ENCODE data around the gene FGD4.

FGD4 gene

DNA sequence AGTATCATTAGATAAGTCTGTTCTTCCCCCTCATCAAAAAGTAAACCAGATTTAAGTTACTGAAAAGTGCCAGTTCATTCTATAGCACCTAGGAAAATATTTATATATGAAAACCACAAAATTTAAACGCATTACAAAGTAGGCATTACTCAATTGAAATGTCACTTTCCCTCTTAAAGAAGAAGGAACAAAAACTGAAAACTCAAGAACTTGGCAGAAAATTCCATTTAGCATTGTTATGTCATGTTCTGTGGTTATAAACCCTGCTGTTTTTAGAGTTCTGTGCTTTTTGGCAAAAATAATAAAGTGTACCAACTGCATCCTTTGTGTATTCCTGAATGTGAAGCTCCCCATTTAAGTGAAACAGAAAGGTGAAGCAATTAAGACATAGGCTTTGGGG is 3.6 kb downstream of the FGD4 start:
- in situ Hi-C loops (cut with HindIII; ENCODE audit: low sequenced_read_pairs), result no loop called here

- in situ Hi-C loops (cut with HindIII; ENCODE audit: low sequenced_read_pairs), result no loop called here
These were observed 8.4 kb downstream of the FGD4 start for GRCh38 chr12:32407795-32408194.

DNA sequence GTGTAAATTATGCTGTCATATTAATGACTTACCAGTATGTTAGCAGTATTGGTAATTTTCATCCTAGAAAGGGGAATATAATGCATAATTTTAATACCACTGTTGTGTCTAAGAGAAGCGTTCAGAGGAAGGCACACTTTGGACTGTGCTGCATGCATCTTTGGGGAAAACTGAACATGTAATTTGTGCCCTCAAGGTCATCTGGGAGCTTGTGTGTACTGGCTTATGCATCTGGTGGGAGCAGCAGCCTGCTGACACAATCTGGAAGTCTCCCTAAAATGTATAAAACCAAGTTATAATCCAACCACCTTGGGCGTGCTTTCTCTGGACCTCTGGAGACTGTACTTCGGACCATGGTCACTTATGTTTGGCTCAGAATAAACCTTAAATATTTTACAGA is 14.1 kb downstream of the FGD4 start:
- in situ Hi-C loops (cut with HindIII; ENCODE audit: low sequenced_read_pairs), result no loop called here

GRCh38 chr12:32418221-32418620 is 18.9 kb downstream of the FGD4 start:
- in situ Hi-C loops (cut with HindIII; ENCODE audit: low sequenced_read_pairs), result no loop called here

DNA sequence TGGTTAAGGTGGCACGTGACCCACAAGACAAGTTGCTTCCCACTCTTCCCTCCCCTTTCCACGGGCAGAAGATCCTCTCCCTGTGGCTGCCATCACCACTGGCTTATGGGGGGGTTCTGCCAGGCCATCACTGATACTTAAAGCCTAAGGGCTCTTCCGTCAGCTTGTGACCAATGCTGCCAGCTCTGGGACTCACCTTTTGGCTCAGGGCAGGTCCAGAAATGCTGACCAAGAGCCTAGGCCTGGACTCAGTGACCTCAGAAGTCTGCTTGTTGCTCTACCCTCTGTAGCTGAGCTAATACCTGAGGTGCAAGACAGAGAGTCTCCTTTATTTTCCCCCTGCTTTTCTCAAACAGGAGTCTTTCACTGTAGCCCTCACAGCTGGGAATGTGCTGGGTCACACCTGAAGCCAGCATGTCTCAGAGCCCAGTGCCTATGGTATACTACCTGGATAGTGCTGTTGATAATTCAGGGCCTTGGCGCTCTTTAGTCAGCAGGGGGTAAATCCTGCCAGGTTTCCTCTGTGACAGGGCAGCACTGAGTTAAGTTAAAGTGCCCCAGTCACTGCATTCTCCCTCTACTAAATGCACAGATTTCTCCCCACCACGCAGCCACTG is 19.7 kb downstream of the FGD4 start:
- in situ Hi-C loops (cut with HindIII; ENCODE audit: low sequenced_read_pairs), result no loop called here

GRCh38 chr12:32419520-32419960 is 20.2 kb downstream of the FGD4 start:
- in situ Hi-C loops (cut with HindIII; ENCODE audit: low sequenced_read_pairs), result no loop called here

DNA sequence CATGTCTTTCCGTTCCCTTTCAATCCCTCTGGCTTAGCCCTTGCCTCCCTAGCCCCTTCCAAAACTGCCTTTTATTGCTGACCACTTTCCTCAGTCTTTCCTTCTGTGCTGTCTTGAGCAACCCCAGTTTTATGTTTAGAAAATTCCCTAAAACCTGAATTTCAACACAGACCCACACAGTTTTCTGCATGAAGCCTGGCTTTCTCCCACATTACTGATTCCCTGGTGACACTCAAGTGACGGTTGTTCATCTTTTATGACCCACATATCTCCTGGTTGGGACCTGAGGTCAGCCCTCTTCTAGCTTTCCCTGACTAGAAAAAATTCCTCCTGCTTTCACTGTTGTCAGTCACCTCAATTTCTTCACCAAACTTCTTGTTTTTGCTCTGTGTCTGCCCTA is 21.0 kb downstream of the FGD4 start:
- in situ Hi-C loops (cut with HindIII; ENCODE audit: low sequenced_read_pairs), result no loop called here

DNA sequence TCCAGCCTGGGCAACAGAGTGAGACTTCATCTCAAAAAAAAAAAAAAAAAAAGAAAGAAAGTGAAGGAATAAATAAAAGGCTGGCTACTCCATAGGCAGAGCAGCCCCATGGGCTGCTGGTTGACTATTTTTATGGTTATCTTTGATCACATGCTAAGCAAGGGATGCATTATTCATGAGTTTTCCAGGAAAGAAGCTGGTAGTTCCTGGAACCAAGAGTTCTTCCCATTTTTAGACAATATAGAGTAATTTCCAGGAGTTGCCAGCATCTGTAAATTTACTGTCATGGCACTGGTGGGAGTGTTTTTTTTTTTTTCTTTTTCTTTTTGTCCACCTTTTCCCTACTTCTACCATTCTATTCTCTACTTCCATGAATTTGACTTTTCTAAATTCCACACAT is 24.2 kb downstream of the FGD4 start:
- in situ Hi-C loops (cut with HindIII; ENCODE audit: low sequenced_read_pairs), result no loop called here

DNA sequence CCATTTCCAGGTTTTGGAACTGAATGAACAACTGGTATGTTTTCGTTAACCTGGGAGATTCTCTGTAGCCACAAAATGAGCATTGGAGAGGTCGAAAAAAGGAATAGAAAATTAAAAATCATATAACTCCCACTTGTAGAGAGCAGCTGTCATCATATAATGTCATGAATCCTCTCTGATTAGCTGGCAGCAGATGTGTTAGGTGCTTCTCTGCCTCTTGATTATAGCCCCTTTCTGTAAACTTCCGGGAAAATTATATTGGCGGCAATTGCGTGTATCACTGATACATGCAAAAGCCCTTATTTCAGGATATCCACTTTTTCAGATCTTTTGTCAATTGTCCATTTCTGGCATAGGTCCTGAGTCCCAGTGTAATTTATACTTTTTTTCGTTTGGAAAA is 31.7 kb downstream of the FGD4 start:
- in situ Hi-C loops (cut with HindIII; ENCODE audit: low sequenced_read_pairs), result no loop called here

GRCh38 chr12:32435921-32436705 is 36.8 kb downstream of the FGD4 start:
- in situ Hi-C loops (cut with HindIII; ENCODE audit: low sequenced_read_pairs), result no loop called here

GRCh38 chr12:32437095-32437515 is 37.7 kb downstream of the FGD4 start:
- in situ Hi-C loops (cut with HindIII; ENCODE audit: low sequenced_read_pairs), result no loop called here

DNA sequence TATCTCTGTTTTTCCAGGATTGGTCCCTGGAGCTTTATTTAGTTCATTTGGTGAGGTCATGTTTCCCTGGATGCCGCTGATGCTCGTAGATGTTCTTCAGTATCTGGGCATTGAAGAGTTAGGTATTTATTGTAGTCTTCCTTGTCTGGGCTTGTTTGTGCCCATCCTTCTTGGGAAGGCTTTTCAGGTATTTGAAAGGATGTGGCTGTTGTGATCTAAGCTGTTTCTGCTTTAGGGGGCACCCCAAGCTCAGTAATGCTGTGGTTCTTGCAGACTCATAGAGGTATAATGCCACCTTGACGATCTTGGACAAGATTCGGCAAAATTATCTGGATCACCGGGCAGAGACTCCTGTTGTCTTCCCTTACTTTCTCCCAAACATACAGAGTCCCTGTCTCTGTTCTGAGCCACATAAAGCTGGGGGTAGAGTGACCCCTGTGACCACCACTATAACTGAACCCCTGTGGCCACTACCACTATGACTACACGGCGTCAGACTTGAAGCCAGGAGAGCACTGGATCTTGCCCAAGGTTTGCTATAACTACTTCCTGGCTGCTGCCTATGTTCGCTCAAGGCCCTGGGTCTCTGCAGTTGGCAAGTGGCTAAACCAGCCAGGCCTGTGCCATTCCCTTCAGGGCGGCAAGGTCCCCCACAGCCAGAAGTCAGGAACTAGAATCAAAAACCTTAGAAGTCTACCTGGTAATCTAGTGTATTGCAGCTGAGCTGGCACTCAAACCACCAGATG is 40.9 kb downstream of the FGD4 start:
- in situ Hi-C loops (cut with HindIII; ENCODE audit: low sequenced_read_pairs), result no loop called here

DNA sequence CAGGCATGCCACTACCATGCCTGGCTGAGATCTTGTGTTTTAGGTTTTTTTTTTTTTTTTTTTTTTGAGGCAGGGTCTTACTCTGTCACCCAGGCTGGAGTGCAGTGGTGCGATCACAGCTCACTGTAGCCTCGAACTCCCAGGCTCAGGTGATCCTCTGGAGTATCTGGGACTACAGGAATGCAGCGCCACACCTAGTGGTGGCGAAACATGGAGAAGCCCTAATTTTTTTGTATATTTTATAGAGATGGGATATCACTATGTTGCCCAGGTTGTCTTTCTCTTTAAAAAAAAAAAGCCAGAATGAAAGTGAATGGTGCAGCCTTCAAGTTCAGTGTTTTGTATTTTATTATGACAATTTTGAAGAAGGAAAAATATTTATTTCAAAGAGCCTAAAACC is 44.1 kb downstream of the FGD4 start:
- in situ Hi-C loops (cut with HindIII; ENCODE audit: low sequenced_read_pairs), result no loop called here

DNA sequence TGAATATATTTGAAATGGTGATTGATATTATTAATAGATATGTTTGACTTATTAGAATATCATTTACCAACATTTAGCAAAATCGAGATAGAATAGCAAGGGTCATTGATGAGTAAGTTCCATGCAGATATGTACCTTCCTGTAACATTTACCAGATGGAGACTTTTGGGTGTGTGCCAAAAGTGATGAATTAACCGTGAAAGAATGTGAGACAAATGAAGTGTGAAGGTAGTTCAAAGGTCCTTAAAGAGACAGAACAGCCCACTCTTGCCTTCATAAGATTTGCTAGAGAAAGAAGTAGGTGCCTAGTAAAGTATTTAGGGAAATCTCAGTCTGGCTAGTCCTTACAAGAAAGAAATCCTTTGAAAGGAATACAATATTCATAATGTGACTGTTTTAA is 45.5 kb downstream of the FGD4 start:
- in situ Hi-C loops (cut with HindIII; ENCODE audit: low sequenced_read_pairs), result no loop called here

DNA sequence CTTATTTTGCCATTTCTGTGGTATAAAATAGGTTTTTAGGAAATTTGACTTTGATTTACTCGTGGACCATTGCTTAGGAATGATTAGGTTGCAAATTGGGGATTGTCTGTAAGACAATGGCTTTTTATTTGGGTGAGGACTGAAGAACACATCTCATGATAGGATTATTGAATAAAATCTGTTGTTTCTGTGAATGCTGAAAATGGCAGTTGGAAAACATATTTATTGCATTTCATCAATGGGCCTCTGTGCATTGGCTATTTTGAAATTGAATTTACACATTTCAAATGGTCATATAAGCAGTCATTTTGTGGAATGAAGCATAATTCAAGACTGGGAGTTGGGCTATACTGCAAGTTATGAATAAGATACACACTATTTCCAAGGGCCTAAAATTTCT is 46.0 kb downstream of the FGD4 start:
- in situ Hi-C loops (cut with HindIII; ENCODE audit: low sequenced_read_pairs), result no loop called here

GRCh38 chr12:32446316-32447119 is 47.2 kb downstream of the FGD4 start:
- in situ Hi-C loops (cut with HindIII; ENCODE audit: low sequenced_read_pairs), result no loop called here

DNA sequence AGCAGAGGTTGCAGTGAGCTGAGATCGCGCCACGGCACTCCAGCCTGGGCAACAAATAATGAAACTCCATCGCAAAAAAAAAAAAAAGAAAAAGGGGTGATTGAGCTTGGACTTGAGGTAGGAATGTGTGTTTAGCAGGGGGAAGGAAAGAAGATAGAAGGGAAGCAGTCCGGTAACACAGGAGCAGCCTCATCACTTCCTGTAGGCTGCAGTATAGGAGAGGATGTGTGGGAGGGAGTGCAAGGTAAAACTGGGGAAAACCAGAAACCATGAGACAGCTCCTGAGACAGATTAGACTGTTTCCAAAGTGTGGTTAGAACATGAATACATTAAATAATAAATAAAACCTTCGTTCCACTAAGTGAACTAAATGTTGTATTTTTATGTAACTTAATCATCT is 49.2 kb downstream of the FGD4 start:
- in situ Hi-C loops (cut with HindIII; ENCODE audit: low sequenced_read_pairs), result no loop called here

GRCh38 chr12:32450363-32450762 is 51.0 kb downstream of the FGD4 start:
- in situ Hi-C loops (cut with HindIII; ENCODE audit: low sequenced_read_pairs), result no loop called here

DNA sequence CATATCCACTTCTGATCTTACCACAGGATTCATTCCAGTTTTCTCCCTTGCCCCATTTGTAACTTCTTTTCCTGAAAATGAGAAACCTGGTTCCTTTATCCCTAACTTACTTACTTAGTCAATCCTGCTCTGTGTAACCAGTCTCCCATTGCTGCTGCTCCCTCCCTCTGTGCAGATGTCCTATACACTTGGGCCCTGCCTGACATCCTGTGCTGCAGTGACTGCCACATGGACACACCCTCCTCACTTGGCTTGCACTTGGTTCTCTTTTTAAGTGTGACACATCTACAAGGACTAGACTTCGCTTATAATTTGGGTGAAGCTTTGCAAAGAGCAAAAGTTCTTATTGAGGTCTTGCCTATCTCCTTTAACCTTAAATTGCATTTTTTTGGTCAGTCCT is 51.4 kb downstream of the FGD4 start:
- in situ Hi-C loops (cut with HindIII; ENCODE audit: low sequenced_read_pairs), result no loop called here

DNA sequence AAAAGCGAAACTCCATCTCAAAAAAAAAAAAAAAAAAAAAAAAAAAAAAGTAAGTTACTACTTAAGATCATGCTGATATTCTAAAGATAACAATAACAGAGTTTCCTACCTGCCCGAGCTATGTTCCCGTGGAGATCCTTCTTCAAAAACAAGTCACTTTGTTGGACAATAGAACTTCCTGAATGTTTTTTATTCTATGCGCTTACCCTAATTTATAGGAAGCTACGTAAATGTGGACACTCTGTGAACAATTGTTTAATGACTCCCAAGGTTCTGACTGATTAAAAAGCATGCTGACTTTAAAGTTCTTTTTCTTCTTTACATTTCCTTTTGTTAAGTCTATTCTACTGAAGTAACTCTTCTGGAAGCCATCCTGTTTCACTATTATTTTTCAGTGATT is 52.5 kb downstream of the FGD4 start:
- in situ Hi-C loops (cut with HindIII; ENCODE audit: low sequenced_read_pairs), result no loop called here

GRCh38 chr12:32454075-32454474 is 54.7 kb downstream of the FGD4 start:
- in situ Hi-C loops (cut with HindIII; ENCODE audit: low sequenced_read_pairs), result no loop called here

Measured in DLD1 (cell line).